HG03575 (cell line): ENCODE results near the gene CYS1.

Experiments
- ATAC-seq: cut with Tn5 transposase; IDR thresholded peaks from one replicate; pipeline ENCODE4 v1.9.1; 2021; ENCODE audit not compliant: unreplicated experiment, insufficient number of reproducible peaks, low FRiP score; ENCODE audit errors: extremely low read depth

The CYS1 gene

DNA sequence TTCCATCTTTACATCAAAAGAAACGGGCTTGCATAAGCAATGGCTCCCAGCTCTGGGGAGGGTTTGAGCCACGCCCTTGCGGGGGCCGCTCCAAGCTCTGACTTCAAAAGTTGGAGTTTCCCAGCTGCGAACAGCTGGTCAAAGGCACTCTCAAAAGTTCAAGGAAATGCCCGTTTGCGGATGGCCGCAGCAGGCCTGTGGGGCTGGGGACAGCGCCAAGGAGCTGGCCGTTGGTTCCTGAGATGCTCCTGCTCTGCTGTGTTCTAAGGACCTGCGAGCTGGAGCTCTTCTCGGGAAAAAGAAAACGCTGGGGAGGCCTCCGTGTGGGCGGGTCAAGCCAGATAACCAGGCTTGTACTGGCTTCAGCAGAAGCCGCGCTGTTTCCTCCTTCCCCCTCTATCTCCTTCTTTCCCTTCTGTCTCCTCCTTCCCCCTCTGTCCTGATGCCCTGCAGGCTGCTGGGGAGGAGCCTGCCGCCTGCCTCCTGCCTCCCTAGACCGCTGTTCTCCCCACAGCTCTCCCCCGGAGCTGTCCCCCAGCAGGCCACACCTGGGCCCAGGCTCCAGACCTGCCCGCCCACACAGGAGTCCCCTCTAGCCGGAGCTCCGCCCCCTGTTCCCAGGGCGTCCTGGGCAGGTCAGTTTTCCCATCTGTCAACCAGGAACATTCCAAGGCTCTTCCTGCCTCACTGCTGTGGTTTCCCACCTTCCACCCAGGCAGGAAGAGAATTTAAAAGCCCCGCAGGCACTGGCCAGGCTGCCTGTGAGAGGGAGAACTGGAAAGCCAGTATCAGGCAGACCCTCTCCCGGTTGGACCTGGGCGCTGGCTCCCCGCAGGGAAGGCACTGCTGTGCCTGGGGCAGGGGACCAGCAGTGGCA lies 22.7 kb downstream of the CYS1 start:
- ATAC-seq: no peak

DNA sequence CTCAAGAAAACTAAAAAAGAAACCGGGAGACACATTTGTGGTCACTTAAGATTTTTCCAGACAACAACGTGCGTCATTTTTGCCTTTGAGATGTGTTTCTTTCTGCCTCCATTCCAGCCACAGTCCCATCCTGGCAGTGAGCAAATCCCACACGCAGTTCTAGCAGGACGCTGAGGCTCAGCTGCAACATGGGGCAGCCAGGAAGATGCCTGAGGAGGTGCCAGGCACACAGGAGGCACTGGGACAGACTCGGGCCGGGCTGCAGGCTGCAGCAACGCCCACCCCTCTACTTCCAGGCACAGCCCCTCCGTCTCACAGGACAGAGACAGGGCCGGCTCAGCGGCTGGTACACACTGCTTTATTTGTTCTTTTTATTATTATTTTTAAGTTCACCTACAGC lies 23.8 kb downstream of the CYS1 start:
- no peak for ATAC-seq

- ATAC-seq: no peak
These were observed 25.2 kb downstream of the CYS1 start for GRCh38 chr2:10054976-10055375.

DNA sequence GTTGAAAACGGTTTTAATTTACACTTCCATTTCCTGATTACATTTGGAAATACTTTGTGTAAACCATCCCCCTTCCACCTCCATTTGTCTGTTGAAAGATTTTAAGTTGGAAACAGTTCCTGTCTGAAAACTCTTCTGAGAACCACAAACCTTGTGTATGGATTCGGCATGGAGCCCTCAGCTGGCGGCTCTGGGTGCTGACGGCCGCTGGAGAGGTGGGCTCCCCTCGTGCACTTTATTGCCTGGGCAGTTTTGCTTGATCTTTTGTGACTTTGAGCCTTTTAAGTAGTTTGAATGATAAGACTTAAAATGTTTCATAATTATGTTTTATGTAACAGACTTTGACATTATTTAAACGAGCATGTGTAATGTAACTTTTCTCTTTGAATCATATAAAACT lies 25.8 kb downstream of the CYS1 start:
- ATAC-seq: no peak

- ATAC-seq: no peak
These were observed 26.9 kb downstream of the CYS1 start for GRCh38 chr2:10053351-10053750.

DNA sequence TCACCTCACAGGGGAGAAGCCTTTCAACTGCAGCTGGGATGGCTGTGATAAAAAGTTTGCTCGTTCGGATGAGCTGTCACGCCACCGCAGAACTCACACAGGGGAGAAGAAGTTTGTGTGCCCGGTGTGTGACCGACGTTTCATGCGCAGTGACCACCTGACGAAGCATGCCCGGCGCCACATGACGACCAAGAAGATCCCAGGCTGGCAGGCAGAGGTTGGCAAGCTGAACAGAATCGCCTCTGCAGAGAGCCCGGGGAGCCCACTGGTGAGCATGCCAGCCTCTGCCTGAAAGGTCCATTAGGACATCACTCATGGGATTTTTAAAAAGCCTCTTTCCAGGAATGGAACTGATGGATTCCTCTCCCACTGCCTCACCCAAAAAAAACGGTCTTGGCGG lies 28.0 kb downstream of the CYS1 start:
- ATAC-seq: no peak

DNA sequence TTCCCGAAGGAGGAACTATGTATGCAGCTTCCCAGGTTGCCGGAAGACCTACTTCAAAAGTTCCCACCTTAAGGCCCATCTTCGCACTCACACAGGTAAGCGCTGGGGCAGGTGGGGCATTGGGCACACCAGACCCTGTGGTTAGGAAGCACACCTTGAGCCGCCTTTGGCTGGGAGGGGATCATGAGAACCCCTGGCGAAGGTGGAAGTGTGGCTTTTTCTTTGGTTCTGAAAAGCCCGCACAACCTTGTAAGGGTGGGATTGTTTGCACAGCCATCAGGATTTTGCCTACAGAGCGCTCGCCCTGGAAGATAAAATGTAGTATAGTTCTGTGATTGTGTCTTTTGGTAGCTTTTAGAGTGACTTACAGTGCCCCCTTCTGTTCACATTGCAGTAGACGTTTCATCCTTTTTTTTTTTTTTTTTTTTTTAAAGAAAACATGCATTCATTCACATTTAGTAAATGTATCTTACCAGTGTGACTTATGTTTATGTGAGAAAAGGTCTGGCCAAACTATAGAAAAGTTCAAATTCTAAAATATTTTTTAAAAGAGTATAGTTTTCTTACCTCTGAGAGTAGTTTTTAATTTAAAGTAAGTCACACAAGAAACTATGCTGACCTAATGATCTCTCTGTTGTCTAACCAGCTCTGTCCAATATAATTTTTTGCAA lies 31.6 kb downstream of the CYS1 start:
- ATAC-seq: no peak

DNA sequence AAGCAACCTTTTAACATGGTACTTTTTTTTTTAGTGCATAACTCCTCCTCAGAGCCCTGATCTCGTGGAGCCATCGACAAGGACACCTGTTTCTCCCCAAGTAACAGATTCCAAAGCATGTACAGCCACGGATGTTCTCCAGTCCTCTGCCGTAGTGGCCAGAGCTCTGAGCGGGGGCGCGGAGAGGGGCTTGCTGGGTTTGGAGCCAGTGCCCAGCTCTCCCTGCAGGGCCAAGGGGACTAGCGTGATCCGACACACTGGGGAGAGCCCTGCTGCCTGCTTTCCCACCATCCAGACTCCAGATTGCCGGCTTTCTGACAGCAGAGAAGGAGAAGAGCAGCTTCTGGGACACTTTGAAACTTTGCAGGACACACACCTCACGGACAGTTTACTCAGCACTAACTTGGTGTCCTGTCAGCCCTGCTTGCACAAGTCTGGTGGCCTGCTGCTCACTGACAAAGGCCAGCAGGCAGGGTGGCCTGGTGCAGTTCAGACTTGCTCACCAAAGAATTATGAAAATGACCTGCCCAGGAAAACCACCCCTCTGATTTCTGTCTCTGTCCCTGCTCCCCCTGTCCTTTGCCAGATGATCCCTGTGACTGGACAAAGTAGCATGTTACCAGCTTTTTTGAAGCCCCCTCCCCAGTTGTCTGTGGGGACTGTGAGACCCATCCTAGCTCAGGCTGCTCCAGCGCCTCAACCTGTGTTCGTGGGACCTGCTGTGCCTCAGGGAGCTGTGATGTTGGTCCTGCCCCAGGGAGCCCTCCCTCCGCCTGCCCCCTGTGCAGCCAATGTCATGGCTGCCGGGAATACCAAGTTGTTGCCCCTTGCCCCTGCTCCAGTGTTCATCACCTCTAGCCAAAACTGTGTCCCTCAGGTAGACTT lies 32.4 kb downstream of the CYS1 start:
- ATAC-seq: no peak

DNA sequence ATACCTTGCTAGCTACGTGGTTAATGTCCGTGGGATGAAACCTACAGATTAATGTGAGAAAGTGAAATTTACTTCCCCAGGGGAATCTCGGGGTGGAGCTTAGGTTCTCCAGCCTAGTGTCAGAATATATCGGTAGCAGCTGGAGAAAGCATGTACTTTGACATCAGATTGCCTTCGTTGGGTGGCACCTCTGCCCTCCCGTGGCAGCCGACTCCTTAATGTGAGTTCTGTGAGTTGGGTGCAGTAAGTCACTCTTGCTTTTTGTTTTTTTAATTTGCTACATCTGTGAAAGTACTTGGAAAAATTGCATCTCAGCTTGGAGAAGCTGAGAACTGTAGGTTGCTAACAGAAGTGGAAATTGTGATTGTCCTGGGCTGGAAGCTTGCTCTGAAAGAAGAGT lies 33.3 kb downstream of the CYS1 start:
- ATAC-seq: no peak

DNA sequence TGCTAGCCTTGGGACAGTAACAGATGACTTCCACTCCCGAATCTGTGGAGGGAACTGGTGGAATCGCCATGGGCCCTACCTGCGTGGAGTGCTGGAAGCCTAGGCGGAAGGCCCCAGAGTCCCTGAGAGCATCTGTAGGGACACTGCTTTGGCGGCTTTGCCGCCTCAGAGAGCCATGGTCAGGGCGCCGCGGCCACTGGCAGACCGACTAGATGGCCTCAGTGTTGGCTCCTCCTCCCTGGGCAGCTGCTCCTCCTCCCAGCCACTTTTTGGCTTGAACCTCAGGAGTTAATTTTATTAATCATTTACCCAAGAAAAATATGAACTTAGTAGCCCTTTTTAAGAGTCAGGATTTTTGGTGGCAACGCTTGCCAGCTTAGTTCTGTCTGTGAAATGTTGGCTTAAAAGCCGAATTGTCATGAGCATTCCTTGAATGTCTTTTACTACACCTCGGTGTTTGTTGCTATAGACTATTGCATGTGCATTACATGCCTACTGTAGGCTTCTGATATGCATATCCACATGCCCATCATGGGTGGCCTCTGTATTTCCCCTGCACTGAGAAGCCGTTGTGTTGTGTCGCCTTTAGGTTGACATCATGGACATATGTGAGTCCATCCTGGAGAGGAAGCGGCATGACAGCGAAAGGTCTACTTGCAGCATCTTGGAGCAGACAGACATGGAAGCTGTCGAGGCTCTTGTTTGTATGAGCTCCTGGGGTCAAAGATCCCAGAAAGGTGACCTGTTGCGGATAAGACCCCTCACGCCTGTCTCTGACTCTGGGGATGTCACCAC lies 34.5 kb downstream of the CYS1 start:
- ATAC-seq: no peak

DNA sequence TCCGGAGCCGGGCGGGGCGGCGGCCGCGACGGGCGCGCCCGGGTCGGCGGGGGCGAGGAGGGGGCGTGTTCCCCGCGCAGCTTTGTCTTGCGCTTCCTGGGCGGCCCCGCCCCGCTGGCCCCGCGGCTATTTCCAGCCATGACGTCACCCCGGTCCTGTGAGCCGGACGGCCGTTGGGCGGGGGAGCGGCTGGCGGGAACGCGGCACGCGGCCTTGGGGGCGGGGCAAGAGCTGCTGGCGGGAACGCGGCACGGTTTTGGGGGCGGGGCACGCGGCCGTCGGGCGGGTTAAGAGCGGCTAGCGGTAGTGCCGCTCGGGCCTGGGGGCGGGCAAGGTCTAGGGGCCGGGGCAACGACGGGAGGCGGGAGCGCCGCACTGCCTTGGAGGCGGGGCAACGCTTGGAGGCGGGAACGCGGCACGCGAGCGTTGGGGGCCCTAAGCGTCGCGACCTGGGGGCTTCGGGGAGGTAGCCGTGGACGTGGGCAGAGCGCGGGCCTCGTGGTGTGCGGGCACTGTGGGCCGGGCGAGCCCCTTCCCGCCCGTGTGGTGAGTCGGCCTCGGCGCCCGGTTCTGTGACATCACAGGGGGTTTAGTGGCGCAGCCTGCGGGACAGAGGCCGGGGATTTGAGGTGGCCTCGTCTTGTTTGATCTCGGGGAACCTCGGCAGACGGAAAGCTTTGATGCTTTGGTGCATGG lies 36.2 kb downstream of the CYS1 start:
- ATAC-seq: no peak

GRCh38 chr2:10043256-10043905 lies 36.8 kb downstream of the CYS1 start, which contains the start of gene KLF11:
Gene KLF11 (plus strand): TSS chr2:10043550. CDS start chr2:10043717, 167 bp downstream.
- ATAC-seq: no peak

- ATAC-seq: no peak
These were observed 37.7 kb downstream of the CYS1 start for GRCh38 chr2:10042301-10043161.

GRCh38 chr2:10041711-10042110 lies 38.5 kb downstream of the CYS1 start:
- ATAC-seq: no peak

DNA sequence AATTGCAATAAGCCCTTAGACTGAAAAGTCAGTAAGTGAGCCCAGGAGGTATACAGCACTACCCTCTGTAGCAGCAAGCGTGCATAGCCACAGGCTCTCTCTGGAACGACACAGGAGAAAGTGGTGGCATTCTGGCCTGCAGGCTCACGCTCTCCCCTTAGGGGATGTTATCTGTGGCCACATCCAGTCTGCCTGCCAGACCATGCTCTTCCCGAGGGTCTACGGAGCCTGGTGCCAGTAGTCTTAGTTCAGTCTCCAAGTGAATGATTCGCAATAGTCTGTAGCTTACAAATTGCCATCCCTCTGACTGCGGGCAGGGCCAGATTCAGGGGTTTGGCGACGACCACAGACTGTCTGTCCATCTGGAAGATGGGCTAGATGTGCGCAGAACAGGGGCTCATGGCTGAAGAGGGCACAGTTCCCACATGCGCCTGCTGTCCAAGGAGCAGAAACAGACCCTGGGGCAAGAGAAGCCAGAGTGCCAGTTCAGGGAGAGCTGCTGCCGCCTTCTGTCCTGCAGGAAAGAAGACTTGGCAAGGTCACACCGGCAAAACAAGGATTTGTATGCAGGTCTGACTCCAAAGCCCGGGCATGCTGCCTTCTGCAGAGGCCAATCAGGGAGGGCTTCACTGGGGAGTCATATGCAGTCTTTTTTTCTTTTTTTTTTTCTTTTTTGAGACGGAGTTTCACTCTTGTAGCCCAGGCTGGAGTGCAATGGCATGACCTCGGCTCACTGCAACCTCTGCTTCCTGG lies 40.4 kb downstream of the CYS1 start:
- ATAC-seq: no peak

DNA sequence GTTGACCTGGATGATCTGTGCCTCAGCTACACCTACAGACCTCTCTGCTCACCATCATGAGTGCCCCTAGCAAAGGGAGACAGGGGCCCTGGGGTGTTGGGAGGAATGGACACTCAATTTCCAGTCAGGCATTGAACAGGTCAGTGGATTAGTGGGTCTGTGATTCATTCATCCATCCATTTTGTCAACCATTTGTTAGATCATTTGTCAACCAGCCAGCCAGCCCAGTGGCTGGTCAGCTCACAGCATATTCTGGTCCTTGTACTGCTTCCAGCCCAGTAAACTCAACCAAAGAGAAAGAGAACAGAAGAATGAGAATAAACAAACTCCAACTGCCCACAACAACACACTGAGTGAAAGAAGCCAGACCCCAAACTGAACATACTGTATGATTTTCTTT lies 41.5 kb downstream of the CYS1 start:
- ATAC-seq: no peak
